Fibroblast of lung (primary cell): ENCODE measurements around the gene VPS35. TPM values are rescaled to one million over a fixed set of nuclear protein-coding genes. Genes with fewer than 3 reads are reported as not detected.

Source experiments
- DNase-seq, 2 donors: peaks; one replicate each; pipeline versions ENCODE4 v3.0.0 to v3.0.0-alpha.2; 2010; ENCODE audit warnings: low read depth in 2 of 2
- H2AFZ ChIP-seq: 2 replicates; pipeline ENCODE4 v1.5.1; 2012; ENCODE audit warnings: low read length, control low read depth, inconsistent platforms
- H3K27ac ChIP-seq: 2 replicates; pipeline ENCODE4 v1.5.1; 2011; ENCODE audit warnings: low read length, control low read depth; ENCODE audit not compliant: insufficient read depth
- H3K27me3 ChIP-seq: 2 replicates; pipeline ENCODE4 v1.5.1; 2011; ENCODE audit warnings: mild to moderate bottlenecking, low read length; ENCODE audit not compliant: control insufficient read depth, insufficient read depth
- H3K36me3 ChIP-seq: 2 replicates; pipeline ENCODE4 v1.5.1; 2011; ENCODE audit warnings: low read length; ENCODE audit not compliant: control insufficient read depth, insufficient read depth
- H3K4me1 ChIP-seq: 2 replicates; pipeline ENCODE4 v1.5.1; 2011; ENCODE audit warnings: low read length; ENCODE audit not compliant: control insufficient read depth, insufficient read depth; ENCODE audit errors: extremely low read depth
- H3K4me2 ChIP-seq: 2 replicates; pipeline ENCODE4 v1.5.1; 2011; ENCODE audit warnings: low read length, control low read depth; ENCODE audit not compliant: insufficient read depth; ENCODE audit errors: extremely low read depth
- H3K4me3 ChIP-seq, 4 experiments: fragments of 200-600 bp in 1 of 4; sonication (generic) in 1 of 4; replicated peaks in 1 of 4; 2 replicates each; pipeline ENCODE4 v1.5.1; 2011 to 2016; ENCODE audit warnings: low read length in 4 of 4, low read depth in 3 of 4, mild to moderate bottlenecking in 3 of 4, control low read depth in 2 of 4, inconsistent platforms in 1 of 4, mixed read lengths in 1 of 4; ENCODE audit not compliant: insufficient read depth in 1 of 4; ENCODE audit errors: control extremely low read depth in 1 of 4
- H3K79me2 ChIP-seq: 2 replicates; pipeline ENCODE4 v1.5.1; 2012; ENCODE audit warnings: mild to moderate bottlenecking, low read length, inconsistent platforms; ENCODE audit not compliant: control insufficient read depth, insufficient read depth
- H3K9ac ChIP-seq: 2 replicates; pipeline ENCODE4 v1.5.1; 2011; ENCODE audit warnings: mild to moderate bottlenecking, low read length, control low read depth; ENCODE audit not compliant: insufficient read depth
- H3K9me3 ChIP-seq: 2 replicates; pipeline ENCODE4 v1.5.1; 2012; ENCODE audit warnings: low read depth, low read length; ENCODE audit not compliant: control insufficient read depth, insufficient read depth
- H4K20me1 ChIP-seq: 2 replicates; pipeline ENCODE4 v1.5.1; 2011; ENCODE audit warnings: low read length; ENCODE audit not compliant: control insufficient read depth, insufficient read depth; ENCODE audit errors: extremely low read depth
- EZH2 ChIP-seq: IDR thresholded peaks from 2 replicates; pipeline ENCODE4 v1.5.1; 2012; ENCODE audit warnings: low read length, control low read depth, mild to moderate bottlenecking; ENCODE audit errors: missing control alignments
- polyA plus RNA-seq, 2 donors: library from polyadenylated mRNA; depleted of rRNA in 1 of 2; stranded (reverse) in 1 of 2; unstranded in 1 of 2; fragments of >200 nt; gene quantifications; 2 replicates each; pipeline ENCODE4 v1.2.1, GENCODE V29; 2011 to 2012; ENCODE audit warnings: missing spikeins in 1 of 2
- total RNA-seq: library from RNA; depleted of rRNA; stranded (reverse); fragments of >200 nt; gene quantifications from 2 replicates; pipeline ENCODE4 v1.2.1, GENCODE V29; 2014
- TF ChIP-seq, protein P1 (sequence below), 2 donors: IDR thresholded peaks in 1 of 2; conservative IDR thresholded peaks in 1 of 2; 1 replicate in 1 of 2; 2 replicates in 1 of 2; pipeline ENCODE4 v1.5.1; 2011 to 2012; ENCODE audit warnings: low read length in 2 of 2, control low read depth in 1 of 2, inconsistent platforms in 1 of 2, low read depth in 1 of 2, mild to moderate bottlenecking in 1 of 2

The VPS35 gene
- total and polyA plus RNA-seq, 2 donors (not counting 1 experiment from before 2014, with no cell fraction given) = 77.2 to 92.3 TPM

- H3K9me3 ChIP-seq = no peaks in the 10 kb centered on the region
- H3K9ac ChIP-seq = no peak overlapping the region
- H4K20me1 ChIP-seq = no peaks in the 10 kb centered on the region
- no peaks in the 10 kb centered on the region for H3K79me2 ChIP-seq
- no peak overlapping the region for H3K4me3 ChIP-seq
- DNase-seq = no peak
- H3K27ac ChIP-seq = no peak overlapping the region
- H2AFZ ChIP-seq = no peak overlapping the region
- no peak overlapping the region for H3K4me2 ChIP-seq
- H3K36me3 ChIP-seq = no peaks in the 10 kb centered on the region
- no peak for TF ChIP-seq EZH2
- TF ChIP-seq, protein P1, sequence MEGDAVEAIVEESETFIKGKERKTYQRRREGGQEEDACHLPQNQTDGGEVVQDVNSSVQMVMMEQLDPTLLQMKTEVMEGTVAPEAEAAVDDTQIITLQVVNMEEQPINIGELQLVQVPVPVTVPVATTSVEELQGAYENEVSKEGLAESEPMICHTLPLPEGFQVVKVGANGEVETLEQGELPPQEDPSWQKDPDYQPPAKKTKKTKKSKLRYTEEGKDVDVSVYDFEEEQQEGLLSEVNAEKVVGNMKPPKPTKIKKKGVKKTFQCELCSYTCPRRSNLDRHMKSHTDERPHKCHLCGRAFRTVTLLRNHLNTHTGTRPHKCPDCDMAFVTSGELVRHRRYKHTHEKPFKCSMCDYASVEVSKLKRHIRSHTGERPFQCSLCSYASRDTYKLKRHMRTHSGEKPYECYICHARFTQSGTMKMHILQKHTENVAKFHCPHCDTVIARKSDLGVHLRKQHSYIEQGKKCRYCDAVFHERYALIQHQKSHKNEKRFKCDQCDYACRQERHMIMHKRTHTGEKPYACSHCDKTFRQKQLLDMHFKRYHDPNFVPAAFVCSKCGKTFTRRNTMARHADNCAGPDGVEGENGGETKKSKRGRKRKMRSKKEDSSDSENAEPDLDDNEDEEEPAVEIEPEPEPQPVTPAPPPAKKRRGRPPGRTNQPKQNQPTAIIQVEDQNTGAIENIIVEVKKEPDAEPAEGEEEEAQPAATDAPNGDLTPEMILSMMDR (conservative IDR thresholded peaks at IDR 0.05 in 1 of 2, IDR thresholded peaks at IDR 0.05 in 1 of 2; ENCODE audit: low read depth in 1 of 2, low read length in 2 of 2) = no peak
- H3K4me1 ChIP-seq = no peaks in the 10 kb centered on the region
- no peaks in the 10 kb centered on the region for H3K27me3 ChIP-seq
These were observed 39.8 kb upstream of the VPS35 start for GRCh38 chr16:46728806-46729205.

DNA sequence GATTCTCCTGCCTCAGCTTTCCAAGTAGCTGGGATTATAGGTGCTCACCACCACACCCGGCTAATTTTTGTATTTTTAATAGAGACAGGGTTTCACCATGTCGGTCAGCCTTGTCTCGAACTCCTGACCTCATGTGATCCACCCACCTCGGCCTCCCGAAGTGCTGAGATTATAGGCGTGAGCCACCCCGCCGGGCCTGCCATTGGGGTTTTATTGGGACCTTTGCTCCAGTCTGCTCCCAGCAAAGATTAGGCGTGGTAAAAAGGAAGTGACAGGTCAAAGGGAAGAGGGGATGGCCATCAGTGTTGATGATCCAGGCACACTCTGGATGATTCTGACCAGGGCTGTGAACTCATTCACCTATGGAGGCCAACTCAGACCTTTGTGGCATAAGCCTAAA lies 38.7 kb upstream of the VPS35 start:
- no peaks in the 10 kb centered on the region for H3K9me3 ChIP-seq
- H2AFZ ChIP-seq = no peak overlapping the region
- no peaks in the 10 kb centered on the region for H4K20me1 ChIP-seq
- no peak for TF ChIP-seq EZH2
- TF ChIP-seq, protein P1 (conservative IDR thresholded peaks at IDR 0.05 in 1 of 2, IDR thresholded peaks at IDR 0.05 in 1 of 2; ENCODE audit: low read depth in 1 of 2, low read length in 2 of 2) = no peak
- H3K9ac ChIP-seq = no peak overlapping the region
- H3K27ac ChIP-seq = no peak overlapping the region
- DNase-seq = no peak
- H3K4me3 ChIP-seq = no peak overlapping the region
- no peaks in the 10 kb centered on the region for H3K79me2 ChIP-seq
- H3K36me3 ChIP-seq = no peaks in the 10 kb centered on the region
- no peak overlapping the region for H3K4me2 ChIP-seq
- no peaks in the 10 kb centered on the region for H3K27me3 ChIP-seq
- H3K4me1 ChIP-seq = no peaks in the 10 kb centered on the region

DNA sequence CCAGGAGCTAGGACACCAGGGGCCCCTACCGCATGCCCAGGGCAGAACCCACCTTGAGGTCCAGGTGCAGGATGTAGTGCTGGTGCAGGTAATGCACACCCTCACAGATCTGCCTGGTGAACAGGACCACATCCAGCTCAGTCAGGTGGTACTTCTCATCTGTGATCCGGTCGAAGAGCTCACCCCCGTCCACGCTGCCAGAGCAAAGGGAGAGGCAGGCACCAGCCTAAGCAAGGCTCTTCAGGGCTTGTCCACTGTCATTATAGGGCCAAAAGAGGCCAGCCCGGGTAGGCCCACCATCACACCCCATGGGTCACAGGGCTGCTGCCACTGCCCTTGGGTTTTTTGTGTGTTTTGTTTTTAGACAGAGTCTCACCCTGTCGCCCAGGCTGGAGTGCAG lies 38.2 kb upstream of the VPS35 start:
- Histone ChIP-seq H4K20me1 (no peaks in the 10 kb centered on the region), H3K9ac (no peak overlapping the region), H3K79me2 (no peaks in the 10 kb centered on the region), H3K4me1 (no peaks in the 10 kb centered on the region), H3K36me3 (no peaks in the 10 kb centered on the region), H3K27me3 (no peaks in the 10 kb centered on the region), H3K4me2 (no peak overlapping the region), H3K4me3 (no peak overlapping the region), H2AFZ (no peak overlapping the region), H3K9me3 (no peaks in the 10 kb centered on the region), H3K27ac (no peak overlapping the region)
- TF ChIP-seq, protein P1 (conservative IDR thresholded peaks at IDR 0.05 in 1 of 2, IDR thresholded peaks at IDR 0.05 in 1 of 2; ENCODE audit: low read depth in 1 of 2, low read length in 2 of 2) = no peak
- no peak for TF ChIP-seq EZH2
- DNase-seq = no peak
